AG09319 (cell line): ENCODE measurements around the gene ZNF277.

Source experiments
- DNase-seq: peaks from one replicate; pipeline ENCODE4 v3.0.0-alpha.2; 2010; ENCODE audit warnings: low read depth; ENCODE audit errors: extremely low read depth
- CTCF ChIP-seq: IDR thresholded peaks from 2 replicates; pipeline ENCODE4 v1.5.1; 2011; ENCODE audit warnings: low read depth, mild to moderate bottlenecking, inconsistent platforms, low read length, moderate library complexity

Gene ZNF277

GRCh38 chr7:112193915-112194502 is 12.5 kb upstream of the ZNF277 start:
- DNase-seq, result no peak
- no peak for TF ChIP-seq CTCF

- DNase-seq, result no peak
- TF ChIP-seq CTCF, result no peak
Measured at GRCh38 chr7:112195717-112196116, 10.8 kb upstream of the ZNF277 start.

- no peak for DNase-seq
- no peak for TF ChIP-seq CTCF
Measured at GRCh38 chr7:112197322-112197721, 9.2 kb upstream of the ZNF277 start.

- DNase-seq, result no peak
- no peak for TF ChIP-seq CTCF
Measured at GRCh38 chr7:112199035-112199655, 7.3 kb upstream of the ZNF277 start.

- DNase-seq, result no peak
- TF ChIP-seq CTCF, result no peak
Measured at GRCh38 chr7:112199672-112200071, 6.8 kb upstream of the ZNF277 start.

- no peak for DNase-seq
- no peak for TF ChIP-seq CTCF
Measured at GRCh38 chr7:112201411-112201810, 5.1 kb upstream of the ZNF277 start.

- no peak for DNase-seq
- no peak for TF ChIP-seq CTCF
Measured at GRCh38 chr7:112201839-112202238, 4.7 kb upstream of the ZNF277 start.
